Left ventricle myocardium inferior (tissue), 1 donor: ENCODE measurements around the gene STRBP. TPM values are rescaled to one million over a fixed set of nuclear protein-coding genes. Genes with fewer than 3 reads are reported as not detected.
A peak's percentile ranks its signal among the peaks of the same experiment; 100 is the strongest.
"Not testable (repeated sequence)": the region's sequence is repeated elsewhere in the genome, so short reads cannot be mapped to it uniquely, and the experiment has no call there.

Source experiments
- DNase-seq: peaks from one replicate; pipeline ENCODE4 v3.0.0-alpha.2; 2020
- H3K27ac ChIP-seq: fragments of 200-600 bp; replicated peaks from 2 replicates; pipeline ENCODE4 v1.8.0; 2021
- H3K27me3 ChIP-seq: fragments of 200-600 bp; 2 replicates; pipeline ENCODE4 v1.8.0; 2021; ENCODE audit warnings: low read depth
- H3K36me3 ChIP-seq: fragments of 200-600 bp; 2 replicates; pipeline ENCODE4 v1.8.0; 2021
- H3K4me1 ChIP-seq: fragments of 200-600 bp; 2 replicates; pipeline ENCODE4 v1.8.0; 2021
- H3K4me3 ChIP-seq: fragments of 200-600 bp; 2 replicates; pipeline ENCODE4 v1.8.0; 2021; ENCODE audit warnings: mild to moderate bottlenecking, moderate library complexity
- H3K9me3 ChIP-seq: fragments of 200-600 bp; replicated peaks from 2 replicates; pipeline ENCODE4 v1.8.0; 2021
- CTCF ChIP-seq: fragments of 200-600 bp; IDR thresholded peaks from 2 replicates; pipeline ENCODE4 v1.8.0; 2021; ENCODE audit warnings: antibody characterized with exemption, mild to moderate bottlenecking, borderline replicate concordance
- intact Hi-C: fragments of 100-400 bp; cut with micrococcal nuclease; formaldehyde crosslinking; loops from one replicate; pipeline ENCODE4 v1.11.0; 2022
- total RNA-seq: library from RNA; stranded (reverse); fragmentation: NEBNext Ultra II Directional; extraction: Animal tissue kit (Norgen Biotek cat#: 25700); gene quantifications from one replicate; pipeline ENCODE4 v1.2.1, GENCODE V29; 2021
- donor health status: DM: no; HTN: yes; CAD: no; lungs with severe emphysema.

Gene STRBP
- total RNA-seq, 1 donor from 2014 or later = 26.4 TPM

DNA sequence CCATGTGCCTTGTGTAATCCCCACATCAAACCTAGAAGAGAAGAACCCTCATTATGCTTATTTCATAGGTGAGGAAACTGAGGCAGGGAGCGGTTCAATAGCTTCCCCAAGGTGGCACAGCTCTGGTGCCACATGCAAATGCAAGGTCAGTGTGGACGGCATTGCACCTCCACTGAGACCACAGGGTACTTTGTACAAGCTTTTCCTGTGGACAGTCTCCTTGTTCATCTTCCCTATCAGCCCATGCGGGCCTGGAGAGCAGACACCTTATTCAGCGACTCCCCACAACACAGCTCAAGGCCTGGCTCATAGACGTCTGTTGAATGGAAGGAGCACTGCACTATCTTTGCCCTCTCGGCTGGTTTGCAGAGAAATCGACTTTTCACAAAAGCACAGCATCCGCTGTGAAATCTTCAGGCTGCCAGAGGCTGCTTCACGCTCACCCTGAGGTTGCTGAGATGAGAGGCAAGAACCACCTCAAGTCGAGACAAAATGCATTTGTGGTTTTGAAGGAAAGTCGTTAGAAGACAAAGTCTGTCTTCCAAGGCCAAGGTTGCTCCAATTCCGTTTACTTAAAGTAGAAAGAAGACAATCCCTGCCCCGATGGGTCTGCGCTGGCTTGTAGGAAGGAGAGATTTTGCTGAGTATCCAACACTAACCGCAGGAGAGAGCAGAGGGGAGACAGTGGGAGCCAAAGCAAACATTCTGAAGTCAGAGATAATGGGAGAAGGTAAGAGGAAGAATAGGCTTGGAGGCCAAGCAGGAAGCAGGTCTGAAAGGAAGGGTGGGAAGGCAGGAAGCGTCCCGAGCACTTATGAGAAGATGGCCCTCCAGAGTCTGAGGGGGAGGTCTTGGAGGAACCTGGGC lies 34.2 kb upstream of the STRBP start:
- Histone ChIP-seq H3K4me1 (peaks cover 35% of the 10 kb centered on the region), H3K36me3 (no peaks in the 10 kb centered on the region), H3K27ac (no peak overlapping the region), H3K27me3 (no peaks in the 10 kb centered on the region), H3K9me3 (no peaks in the 10 kb centered on the region), H3K4me3 (no peak overlapping the region)
- no peak for TF ChIP-seq CTCF
- intact Hi-C loops = no loop called here
- no peak for DNase-seq

GRCh38 chr9:123301936-123302335 lies 33.5 kb upstream of the STRBP start:
- H3K4me3 ChIP-seq, H3K9me3 ChIP-seq, DNase-seq, intact Hi-C loops, H3K36me3 ChIP-seq, H3K27ac ChIP-seq, H3K27me3 ChIP-seq: not testable (repeated sequence)
- H3K4me1 ChIP-seq = peaks cover 35% of the 10 kb centered on the region

DNA sequence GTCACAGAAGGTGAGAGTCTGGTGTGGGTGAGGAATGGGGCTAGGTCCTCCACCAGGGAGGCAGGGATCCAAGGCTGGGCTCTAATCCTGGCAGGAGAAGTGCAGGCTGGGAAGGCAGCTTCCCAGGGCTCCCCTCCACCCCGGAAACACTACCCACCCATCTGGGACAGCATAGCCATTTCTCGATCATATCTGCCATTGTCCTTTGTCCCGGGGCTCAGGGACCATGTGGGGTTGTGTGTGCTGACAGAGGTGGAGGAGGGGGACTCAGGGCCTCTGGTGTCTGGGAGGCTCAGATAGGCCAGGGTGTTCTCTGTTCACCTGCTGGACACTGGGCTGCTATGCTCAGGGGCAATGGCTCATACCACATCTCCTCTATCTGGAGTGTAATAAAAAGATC lies 32.2 kb upstream of the STRBP start:
- H3K27me3 ChIP-seq = no peaks in the 10 kb centered on the region
- H3K4me3 ChIP-seq = no peak overlapping the region
- peak overlapping the region; percentile 75 for H3K27ac ChIP-seq
- DNase-seq = no peak
- no peaks in the 10 kb centered on the region for H3K36me3 ChIP-seq
- TF ChIP-seq CTCF = no peak
- intact Hi-C loops = no loop called here
- H3K9me3 ChIP-seq = no peaks in the 10 kb centered on the region
- peaks cover 29% of the 10 kb centered on the region for H3K4me1 ChIP-seq

- no peaks in the 10 kb centered on the region for H3K36me3 ChIP-seq
- H3K9me3 ChIP-seq = no peaks in the 10 kb centered on the region
- no peaks in the 10 kb centered on the region for H3K27me3 ChIP-seq
- no peak for DNase-seq
- H3K27ac ChIP-seq = peak overlapping the region; percentile 75
- intact Hi-C loops = no loop called here
- no peak for TF ChIP-seq CTCF
- peaks cover 20% of the 10 kb centered on the region for H3K4me1 ChIP-seq
- H3K4me3 ChIP-seq = no peak overlapping the region
These were observed 31.3 kb upstream of the STRBP start for GRCh38 chr9:123299558-123300126.

- no peak for TF ChIP-seq CTCF
- no peaks in the 10 kb centered on the region for H3K36me3 ChIP-seq
- H3K4me1 ChIP-seq = peaks cover 14% of the 10 kb centered on the region
- intact Hi-C loops = no loop called here
- no peak for DNase-seq
- no peak overlapping the region for H3K4me3 ChIP-seq
- H3K27ac ChIP-seq = no peak overlapping the region
- H3K27me3 ChIP-seq = peaks cover 1% of the 10 kb centered on the region
- no peaks in the 10 kb centered on the region for H3K9me3 ChIP-seq
These were observed 27.8 kb upstream of the STRBP start for GRCh38 chr9:123296174-123296573.

DNA sequence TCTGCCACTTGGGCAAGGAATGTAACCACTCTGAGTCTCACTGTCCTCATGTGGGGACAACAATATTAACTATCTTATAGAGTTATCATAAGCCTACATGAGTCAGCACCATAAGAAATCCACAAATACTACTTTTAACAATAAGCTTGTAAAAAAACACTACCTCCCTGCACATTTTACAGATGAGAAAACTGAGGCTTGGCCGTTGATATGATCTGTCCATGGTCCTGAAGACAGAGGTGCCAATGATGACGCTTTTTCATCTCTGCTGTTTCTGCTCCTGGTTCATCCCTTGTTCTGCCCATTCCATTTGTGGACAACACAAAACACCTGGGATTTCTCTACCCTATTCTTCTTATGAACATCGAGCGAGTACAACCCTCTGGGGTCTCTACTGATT lies 23.4 kb upstream of the STRBP start:
- Histone ChIP-seq H3K4me1 (no peaks in the 10 kb centered on the region), H3K36me3 (no peaks in the 10 kb centered on the region), H3K9me3 (no peaks in the 10 kb centered on the region), H3K27me3 (peaks cover 7% of the 10 kb centered on the region), H3K4me3 (no peak overlapping the region), H3K27ac (no peak overlapping the region)
- no peak for TF ChIP-seq CTCF
- no peak for DNase-seq
- intact Hi-C loops = no loop called here
